Frontal cortex (tissue), 4 donors: ENCODE results near the gene RECQL5. TPM values are rescaled to one million over a fixed set of nuclear protein-coding genes. Genes with fewer than 3 reads are reported as not detected.
"Not testable (repeated sequence)": the region's sequence is repeated elsewhere in the genome, so short reads cannot be mapped to it uniquely, and the experiment has no call there.

ENCODE experiments used
- DNase-seq, 2 donors: peaks; one replicate each; pipeline ENCODE4 v3.0.0; 2012; ENCODE audit warnings: low spot score in 2 of 2
- FAIRE-seq: peaks from 2 replicates; lab custom pipeline; 2012; peaks lifted over from hg19 to GRCh38; lab: Jason Lieb, UNC
- total RNA-seq: library from RNA; depleted of rRNA; stranded (reverse); fragments of >200 nt; gene quantifications from one replicate; pipeline ENCODE4 v1.2.3, GENCODE V29; 2014
- donor health status: control.
- donor health status: control.
- donor health status: control.

RECQL5 gene
- total RNA-seq, 1 donor from 2014 or later = 6.1 TPM

GRCh38 chr17:75583197-75583596 is 83.8 kb downstream of the RECQL5 start:
- FAIRE-seq, DNase-seq: not testable (repeated sequence)

GRCh38 chr17:75581121-75581725 is 85.7 kb downstream of the RECQL5 start:
- not testable (repeated sequence) for DNase-seq, FAIRE-seq

Other genes starting within 250 kb of the RECQL5 start
- 18.8 TPM for gene TMEM94, start 210.5 kb downstream of the RECQL5 start, total RNA-seq
- gene CASKIN2, start 151.6 kb downstream of the RECQL5 start, total RNA-seq = 6.1 TPM
- gene TSEN54, start 150.6 kb downstream of the RECQL5 start, total RNA-seq = 11.4 TPM
- 0.82 TPM for gene LLGL2, start 141.5 kb downstream of the RECQL5 start, total RNA-seq
- 19.6 TPM for gene MYO15B, start 79.4 kb downstream of the RECQL5 start, total RNA-seq
- under 0.01 TPM for gene SMIM5, start 33.7 kb downstream of the RECQL5 start, total RNA-seq
- 39.9 TPM for gene SAP30BP, start 184 bp upstream of the RECQL5 start, total RNA-seq
- gene ITGB4, start 54.3 kb upstream of the RECQL5 start, total RNA-seq = 1.2 TPM
- 13.5 TPM for gene GALK1, start 98.0 kb upstream of the RECQL5 start, total RNA-seq
- 21.2 TPM for gene UNK, start 117.7 kb upstream of the RECQL5 start, total RNA-seq
- 0.41 TPM for gene UNC13D, start 177.2 kb upstream of the RECQL5 start, total RNA-seq
- 22.0 TPM for gene WBP2, start 188.2 kb upstream of the RECQL5 start, total RNA-seq
- gene TRIM47, start 211.4 kb upstream of the RECQL5 start, total RNA-seq = 13.9 TPM
- 11.8 TPM for gene TRIM65, start 229.8 kb upstream of the RECQL5 start, total RNA-seq
- 32.2 TPM for gene MRPL38, start 237.7 kb upstream of the RECQL5 start, total RNA-seq